Activated naive CD8-positive, alpha-beta T cell treated with anti-CD3 and anti-CD28 coated beads, Interleukin-2, amount 50 U/mL, for 16 hours (primary cell): ENCODE data around the gene PPTC7.
A peak's percentile ranks its signal among the peaks of the same experiment; 100 is the strongest.
"Not testable (repeated sequence)": the region's sequence is repeated elsewhere in the genome, so short reads cannot be mapped to it uniquely, and the experiment has no call there.

Experiments
- DNase-seq: peaks from one replicate; pipeline ENCODE4 v3.0.0-alpha.2; 2020; ENCODE audit warnings: low read depth, low spot score

PPTC7 gene, protein sequence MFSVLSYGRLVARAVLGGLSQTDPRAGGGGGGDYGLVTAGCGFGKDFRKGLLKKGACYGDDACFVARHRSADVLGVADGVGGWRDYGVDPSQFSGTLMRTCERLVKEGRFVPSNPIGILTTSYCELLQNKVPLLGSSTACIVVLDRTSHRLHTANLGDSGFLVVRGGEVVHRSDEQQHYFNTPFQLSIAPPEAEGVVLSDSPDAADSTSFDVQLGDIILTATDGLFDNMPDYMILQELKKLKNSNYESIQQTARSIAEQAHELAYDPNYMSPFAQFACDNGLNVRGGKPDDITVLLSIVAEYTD

GRCh38 chr12:110583137-110584059 is at the start of gene PPTC7:
TSS of gene PPTC7 (minus strand) at chr12:110583318. CDS start at chr12:110583031, 287 bp downstream.
- peak; percentile 95 for DNase-seq

- DNase-seq = no peak
Measured at GRCh38 chr12:110627500-110628195, 44.5 kb upstream of the PPTC7 start.

- DNase-seq = no peak
Measured at GRCh38 chr12:110622582-110622981, 39.5 kb upstream of the PPTC7 start.

DNA sequence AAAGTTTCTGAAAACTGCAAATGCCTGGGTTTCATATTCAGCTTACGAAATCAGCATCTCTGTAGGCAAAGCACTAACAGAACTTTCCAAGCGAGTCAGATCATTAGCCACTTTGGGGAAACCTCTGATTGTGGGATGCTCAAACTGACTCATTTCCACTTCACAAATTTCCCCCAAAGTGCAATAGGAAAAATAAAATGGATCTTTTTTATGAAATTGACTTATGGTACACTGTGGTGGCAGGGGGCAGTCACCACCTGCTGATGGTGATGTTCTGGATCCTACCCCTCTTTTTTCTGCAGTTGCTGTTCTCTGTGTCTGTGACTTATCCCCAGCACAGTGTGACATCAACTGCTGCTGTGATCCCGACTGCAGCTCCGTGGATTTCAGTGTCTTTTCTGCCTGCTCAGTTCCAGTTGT is 36.4 kb upstream of the PPTC7 start:
- DNase-seq = no peak

DNA sequence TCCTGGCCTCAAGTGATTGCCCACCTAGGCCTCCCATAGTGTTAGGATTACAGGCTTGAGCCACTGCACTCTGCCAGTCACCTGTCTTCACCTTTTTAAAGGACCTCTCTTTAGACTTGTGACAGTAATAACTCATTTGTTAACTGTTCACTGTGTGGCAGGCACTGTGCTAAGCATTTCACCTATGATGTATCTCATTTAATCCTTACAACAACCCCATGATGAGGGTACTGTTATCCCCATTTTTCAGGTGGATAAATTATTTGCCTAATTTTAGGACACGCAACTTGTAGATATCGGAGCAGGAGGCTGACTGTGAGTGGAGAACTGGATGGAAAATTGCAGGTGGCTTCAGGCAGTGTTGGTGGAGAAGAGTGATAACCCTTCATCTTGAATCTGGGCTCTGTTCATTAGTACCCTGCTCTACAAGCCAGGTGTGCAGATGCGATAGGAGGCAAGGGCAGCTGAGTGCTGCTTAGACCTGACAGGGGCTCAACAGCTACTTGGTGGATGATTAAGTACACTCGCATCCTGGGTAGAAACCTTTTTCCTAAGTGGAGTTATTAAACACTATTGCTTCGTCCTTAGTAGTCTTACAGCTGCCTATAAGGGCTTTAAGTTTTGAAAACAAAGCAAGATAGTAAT is 33.5 kb upstream of the PPTC7 start:
- DNase-seq = no peak

DNA sequence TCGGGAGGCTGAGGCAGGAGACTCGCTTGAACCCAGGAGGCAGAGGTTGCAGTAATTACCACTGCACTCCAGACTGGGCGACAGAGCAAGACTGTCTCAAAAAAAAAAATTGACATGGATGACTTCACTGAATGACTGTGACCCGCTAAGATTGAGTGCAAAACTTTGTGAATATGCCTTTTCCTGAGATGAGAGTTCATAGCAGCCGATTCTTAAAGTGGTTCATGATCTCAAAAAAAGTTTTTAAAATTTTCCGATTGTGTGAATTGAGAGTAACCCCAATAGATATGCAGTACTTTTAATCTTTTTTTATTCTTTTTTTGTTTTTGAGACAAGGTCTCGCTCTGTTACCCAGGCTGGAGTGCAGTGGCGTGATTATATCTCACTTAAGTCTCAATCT is 32.1 kb upstream of the PPTC7 start:
- DNase-seq = no peak

DNA sequence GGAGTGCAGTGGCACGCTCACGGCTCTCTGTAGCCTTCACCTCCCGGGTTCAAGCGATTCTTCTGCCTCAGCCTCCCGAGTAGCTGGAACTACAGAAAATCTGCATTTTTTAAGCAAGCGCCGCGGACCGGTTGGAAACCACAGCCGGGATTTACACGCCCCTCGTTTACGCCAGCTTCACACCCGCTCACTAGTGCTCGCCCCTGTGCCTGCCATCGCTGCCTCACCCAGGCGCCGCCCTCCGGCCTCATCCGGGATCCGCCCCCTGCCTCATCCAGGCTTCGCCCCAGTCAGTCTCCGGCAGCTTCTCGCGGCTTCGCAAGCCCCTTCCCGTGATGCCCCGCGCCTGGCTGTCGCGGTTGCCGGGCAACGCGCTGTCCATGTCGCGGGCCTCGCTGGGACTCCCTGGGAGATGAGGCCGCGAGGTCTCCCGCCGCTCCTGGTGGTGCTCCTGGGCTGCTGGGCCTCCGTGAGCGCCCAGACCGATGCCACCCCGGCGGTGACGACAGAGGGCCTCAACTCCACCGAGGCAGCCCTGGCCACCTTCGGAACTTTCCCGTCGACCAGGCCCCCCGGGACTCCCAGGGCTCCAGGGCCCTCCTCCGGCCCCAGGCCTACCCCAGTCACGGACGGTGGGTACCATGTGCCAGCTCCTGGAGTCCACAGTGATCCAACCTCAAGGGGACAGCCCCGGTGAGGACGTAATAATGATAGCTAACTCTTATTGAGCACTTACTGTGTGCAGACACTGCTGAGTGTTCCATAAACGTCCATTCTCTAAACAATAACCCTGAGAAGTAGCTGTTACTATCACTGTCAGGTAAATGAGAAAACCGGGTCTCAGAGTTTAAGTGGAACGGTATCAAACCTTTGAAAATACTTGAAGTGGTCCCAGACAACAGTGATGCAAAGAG is 30.9 kb upstream of the PPTC7 start, which contains the start of gene TCTN1:
Gene TCTN1, plus strand, starts transcription at position 359 of the 914 bp plus-strand sequence. Its CDS starts 54 bp downstream, at position 413.
- DNase-seq = peak; percentile 93

DNA sequence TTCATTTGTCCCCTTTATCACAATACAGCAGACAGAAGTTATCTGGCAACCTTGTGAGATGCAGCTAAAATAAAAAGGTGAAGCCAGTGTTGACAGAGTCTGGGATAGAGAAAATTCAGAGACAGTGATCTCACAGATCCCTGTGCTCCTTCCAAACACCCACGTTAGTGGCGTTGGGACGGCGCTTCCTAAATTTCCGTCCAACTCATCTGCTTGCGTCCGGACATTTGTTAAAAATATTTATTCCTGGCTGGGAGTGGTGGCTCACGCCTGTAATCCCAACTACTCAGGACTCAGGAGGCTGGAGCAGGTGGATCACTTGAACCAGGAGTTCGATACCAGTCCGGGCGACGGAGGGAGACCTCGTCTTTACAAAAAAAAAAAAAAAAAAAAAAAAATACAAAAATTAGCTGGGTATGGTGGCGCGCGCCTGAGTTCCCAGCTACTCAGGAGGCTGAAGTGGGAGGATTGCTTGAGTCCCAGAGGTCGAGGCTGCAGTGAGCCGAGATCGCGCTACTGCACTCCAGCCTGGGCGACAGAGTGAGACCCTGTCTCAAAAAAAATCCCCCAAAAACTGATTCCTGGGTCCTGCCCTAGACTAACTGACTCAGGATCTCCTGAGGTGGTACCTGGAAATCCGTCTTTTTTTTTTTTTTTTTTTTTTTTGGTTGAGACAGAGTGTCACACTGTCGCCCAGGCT is 30.1 kb upstream of the PPTC7 start:
- no peak for DNase-seq

DNA sequence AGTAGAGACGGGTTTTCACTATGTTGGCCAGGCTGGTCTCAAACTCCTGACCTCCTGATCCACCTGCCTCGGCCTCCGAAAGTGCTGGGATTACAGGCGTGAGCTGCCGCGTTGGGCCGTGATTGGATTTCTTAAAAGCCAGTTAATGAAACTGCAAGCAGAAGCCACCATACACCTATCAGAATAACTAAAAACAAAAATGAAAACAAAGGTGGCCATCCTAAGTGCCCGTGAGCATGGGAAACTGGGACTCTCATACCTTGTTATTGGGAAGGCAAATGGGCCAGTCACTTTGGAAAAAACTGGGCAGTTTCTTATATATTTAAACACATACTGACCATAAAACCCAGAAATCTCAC is 23.1 kb upstream of the PPTC7 start:
- DNase-seq = no peak

DNA sequence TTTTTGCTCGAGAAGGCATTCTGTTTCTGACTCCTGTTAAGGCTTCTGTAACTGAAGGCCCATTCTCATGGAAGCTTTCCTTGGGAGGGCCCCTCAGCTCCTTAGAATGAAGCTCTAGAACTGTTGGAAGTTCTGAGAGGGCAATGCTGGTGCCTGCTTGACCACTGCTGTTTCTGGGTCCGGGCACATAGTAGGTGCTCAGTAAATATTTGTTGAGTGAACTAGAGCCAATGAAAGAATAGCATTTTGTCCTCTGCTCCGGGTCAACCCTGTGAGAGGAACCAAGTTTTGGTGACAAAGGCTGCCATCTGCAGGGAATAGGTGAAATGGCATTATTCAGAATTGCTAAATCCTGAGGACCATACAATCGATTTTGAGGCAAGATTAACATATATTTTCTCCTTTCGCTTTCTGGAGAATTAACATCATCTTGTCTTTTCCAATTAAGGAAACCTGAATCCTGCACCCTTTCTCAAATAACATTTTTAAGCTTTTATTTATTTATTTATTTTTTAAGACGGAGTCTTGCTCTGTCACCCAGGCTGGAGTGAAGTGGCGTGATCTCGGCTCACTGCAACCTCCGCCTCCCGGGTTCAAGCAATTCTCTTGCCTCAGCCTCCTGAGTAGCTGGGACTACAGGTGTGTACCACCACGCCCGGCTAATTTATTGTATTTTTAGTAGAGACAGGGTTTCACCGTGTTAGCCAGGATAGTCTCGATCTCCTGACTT is 19.1 kb upstream of the PPTC7 start:
- DNase-seq = not testable (repeated sequence)

- no peak for DNase-seq
Measured at GRCh38 chr12:110600254-110600653, 17.1 kb upstream of the PPTC7 start.

DNA sequence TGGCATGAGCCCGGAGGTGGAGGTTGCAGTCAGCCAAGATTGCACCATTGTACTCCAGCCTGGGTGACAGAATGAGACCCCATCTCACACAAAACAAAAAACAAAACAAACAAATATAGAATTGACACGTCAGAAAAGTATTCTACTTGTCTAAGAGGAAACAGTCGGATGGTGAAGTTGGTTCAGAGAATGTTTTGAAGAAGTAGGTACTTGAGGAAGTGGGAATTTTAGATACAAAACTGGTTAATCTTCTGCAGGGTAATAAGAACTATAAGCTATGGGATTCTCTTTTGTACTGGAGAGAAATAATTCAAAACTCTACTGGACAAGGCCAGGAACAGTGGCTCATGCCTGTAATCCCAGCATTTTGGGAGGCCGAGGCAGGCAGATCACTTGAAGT is 16.2 kb upstream of the PPTC7 start:
- DNase-seq = no peak

DNA sequence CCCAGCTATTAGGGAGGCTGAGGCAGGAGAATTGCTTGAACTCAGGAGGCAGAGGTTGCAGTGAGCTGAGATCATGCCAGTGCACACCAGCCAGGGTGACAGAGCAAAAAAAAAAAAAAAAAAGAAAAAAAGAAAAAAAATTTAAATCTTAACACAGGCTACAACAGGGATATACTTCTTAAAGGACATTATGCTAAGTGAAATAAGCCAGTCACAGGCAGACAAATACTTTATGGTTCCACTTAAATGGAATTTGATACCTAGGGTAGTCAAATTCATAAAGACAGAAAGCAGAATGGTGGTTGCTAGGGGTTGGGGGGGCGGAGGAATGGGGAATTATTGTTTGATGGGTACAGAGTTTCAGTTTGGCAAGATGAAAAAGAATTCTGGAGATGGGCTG is 14.8 kb upstream of the PPTC7 start:
- no peak for DNase-seq

DNA sequence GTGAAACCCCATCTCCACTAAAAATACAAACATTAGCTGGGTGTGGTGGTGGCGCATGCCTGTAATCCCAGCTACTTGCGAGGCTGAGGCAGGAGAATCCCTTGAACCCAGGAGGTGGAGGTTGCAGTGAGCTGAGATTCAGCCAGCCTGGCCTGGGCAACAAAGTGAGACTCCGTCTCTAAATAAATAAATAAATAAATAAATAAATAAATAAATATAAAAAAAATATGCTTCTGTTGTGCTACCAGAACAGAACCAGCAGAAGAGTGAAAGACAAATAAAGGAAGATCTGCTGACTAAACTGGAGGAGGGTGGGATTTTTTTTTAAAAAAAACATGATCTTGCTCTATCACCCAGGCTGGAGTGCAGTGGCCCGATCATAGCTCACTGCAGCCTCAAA is 9.8 kb upstream of the PPTC7 start:
- DNase-seq = not testable (repeated sequence)

GRCh38 chr12:110592078-110592477 is 9.0 kb upstream of the PPTC7 start:
- DNase-seq = no peak

- DNase-seq = no peak
Measured at GRCh38 chr12:110591451-110592051, 8.4 kb upstream of the PPTC7 start.

GRCh38 chr12:110590806-110591326 is 7.7 kb upstream of the PPTC7 start:
- no peak for DNase-seq

- no peak for DNase-seq
Measured at GRCh38 chr12:110590059-110590458, 6.9 kb upstream of the PPTC7 start.

GRCh38 chr12:110587102-110587501 is 4.0 kb upstream of the PPTC7 start:
- not testable (repeated sequence) for DNase-seq
